SK-N-SH treated with all-trans-retinoic acid at 6 μM for 48 hours (cell line): ENCODE measurements around the gene USP15.

Experiments used
- PPARA ChIP-seq: fragments of 250-450 bp; sonication (Bioruptor Pico); IDR thresholded peaks from 2 replicates; pipeline ENCODE4 v1.5.0; 2020; ENCODE audit warnings: mild to moderate bottlenecking, borderline replicate concordance
- TF ChIP-seq, protein P1 (sequence below): fragments of 250-450 bp; sonication (Bioruptor Pico); IDR thresholded peaks from 2 replicates; pipeline ENCODE4 v1.5.0; 2020; ENCODE audit warnings: mild to moderate bottlenecking, moderate library complexity

GRCh38 chr12:62396750-62397149, 136.5 kb downstream of the USP15 start:
- TF ChIP-seq PPARA (CRISPR knock-in tag) = no peak
- TF ChIP-seq, protein P1, sequence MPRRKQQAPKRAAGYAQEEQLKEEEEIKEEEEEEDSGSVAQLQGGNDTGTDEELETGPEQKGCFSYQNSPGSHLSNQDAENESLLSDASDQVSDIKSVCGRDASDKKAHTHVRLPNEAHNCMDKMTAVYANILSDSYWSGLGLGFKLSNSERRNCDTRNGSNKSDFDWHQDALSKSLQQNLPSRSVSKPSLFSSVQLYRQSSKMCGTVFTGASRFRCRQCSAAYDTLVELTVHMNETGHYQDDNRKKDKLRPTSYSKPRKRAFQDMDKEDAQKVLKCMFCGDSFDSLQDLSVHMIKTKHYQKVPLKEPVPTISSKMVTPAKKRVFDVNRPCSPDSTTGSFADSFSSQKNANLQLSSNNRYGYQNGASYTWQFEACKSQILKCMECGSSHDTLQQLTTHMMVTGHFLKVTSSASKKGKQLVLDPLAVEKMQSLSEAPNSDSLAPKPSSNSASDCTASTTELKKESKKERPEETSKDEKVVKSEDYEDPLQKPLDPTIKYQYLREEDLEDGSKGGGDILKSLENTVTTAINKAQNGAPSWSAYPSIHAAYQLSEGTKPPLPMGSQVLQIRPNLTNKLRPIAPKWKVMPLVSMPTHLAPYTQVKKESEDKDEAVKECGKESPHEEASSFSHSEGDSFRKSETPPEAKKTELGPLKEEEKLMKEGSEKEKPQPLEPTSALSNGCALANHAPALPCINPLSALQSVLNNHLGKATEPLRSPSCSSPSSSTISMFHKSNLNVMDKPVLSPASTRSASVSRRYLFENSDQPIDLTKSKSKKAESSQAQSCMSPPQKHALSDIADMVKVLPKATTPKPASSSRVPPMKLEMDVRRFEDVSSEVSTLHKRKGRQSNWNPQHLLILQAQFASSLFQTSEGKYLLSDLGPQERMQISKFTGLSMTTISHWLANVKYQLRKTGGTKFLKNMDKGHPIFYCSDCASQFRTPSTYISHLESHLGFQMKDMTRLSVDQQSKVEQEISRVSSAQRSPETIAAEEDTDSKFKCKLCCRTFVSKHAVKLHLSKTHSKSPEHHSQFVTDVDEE (CRISPR knock-in tag) = 0 out of 2 replicates have a peak, but pooled peaks have one; percentile 63
